CD4-positive, alpha-beta T cell (primary cell): ENCODE data around the gene CAVIN1. TPM values are rescaled to one million over a fixed set of nuclear protein-coding genes. Genes with fewer than 3 reads are reported as not detected.
"Not testable (repeated sequence)": the region's sequence is repeated elsewhere in the genome, so short reads cannot be mapped to it uniquely, and the experiment has no call there.

Source experiments
- ATAC-seq: fragments of 200-7000 bp; cut with Tn5 transposase; one replicate; pipeline ENCODE4 v1.10.0; 2022; ENCODE audit warnings: mild to moderate bottlenecking; ENCODE audit not compliant: poor library complexity
- CTCF ChIA-PET: fragments of 350-600 bp; sonication (Branson Sonifier 250); formaldehyde crosslinking; loops from one replicate; lab custom pipeline; 2021; ENCODE audit warnings: antibody characterized with exemption, inconsistent platforms; lab: Charles Lee
- POLR2A ChIA-PET: fragments of 350-600 bp; sonication (Branson Sonifier 250); formaldehyde crosslinking; loops from one replicate; lab custom pipeline; 2021; ENCODE audit warnings: antibody characterized with exemption, inconsistent platforms; lab: Charles Lee
- DNase-seq, 14 experiments: peaks; one replicate each; pipeline ENCODE4 v3.0.0-alpha.2; 2013 to 2020; ENCODE audit warnings: mixed read lengths in 2 of 14
- H3K27ac ChIP-seq, 2 donors: one replicate each; pipeline versions ENCODE4 v1.5.1 to v1.7.0; 2013; ENCODE audit warnings: low read length in 2 of 2, low read depth in 1 of 2, mild to moderate bottlenecking in 1 of 2
- H3K27me3 ChIP-seq, 2 experiments: 1 replicate in 1 of 2; 2 replicates in 1 of 2; pipeline versions ENCODE4 v1.6.1 to v1.7.0; 2013; ENCODE audit warnings: low read length in 2 of 2, control low read depth in 1 of 2, mild to moderate bottlenecking in 1 of 2, moderate library complexity in 1 of 2; ENCODE audit not compliant: insufficient read depth in 2 of 2, control insufficient read depth in 1 of 2
- H3K36me3 ChIP-seq: one replicate; pipeline ENCODE4 v1.6.1; 2013; ENCODE audit warnings: low read length, control low read depth; ENCODE audit not compliant: insufficient read depth
- H3K4me1 ChIP-seq: one replicate; pipeline ENCODE4 v1.6.1; 2013; ENCODE audit warnings: low read length, control low read depth; ENCODE audit not compliant: insufficient read depth
- H3K4me3 ChIP-seq: one replicate; pipeline ENCODE4 v1.5.1; 2013; ENCODE audit warnings: mild to moderate bottlenecking, low read length, moderate library complexity
- H3K9me3 ChIP-seq, 2 experiments: 1 replicate in 1 of 2; 2 replicates in 1 of 2; pipeline versions ENCODE4 v1.6.1 to v1.7.0; 2013; ENCODE audit warnings: low read length in 2 of 2, mild to moderate bottlenecking in 2 of 2, control low read depth in 1 of 2, moderate library complexity in 1 of 2; ENCODE audit not compliant: control insufficient read depth in 1 of 2, insufficient read depth in 1 of 2
- H3K27ac Mint-ChIP-seq: one replicate; pipeline ENCODE4 v1.8.0; 2020; ENCODE audit warnings: mixed read lengths
- H3K27me3 Mint-ChIP-seq: one replicate; pipeline ENCODE4 v1.8.0; 2021; ENCODE audit warnings: mixed read lengths
- H3K36me3 Mint-ChIP-seq: one replicate; pipeline ENCODE4 v1.8.0; 2021; ENCODE audit warnings: low read depth, mixed read lengths
- H3K4me1 Mint-ChIP-seq: one replicate; pipeline ENCODE4 v1.8.0; 2021; ENCODE audit warnings: low read depth, mixed read lengths
- H3K4me3 Mint-ChIP-seq: one replicate; pipeline ENCODE4 v1.8.0; 2020; ENCODE audit warnings: mild to moderate bottlenecking, mixed read lengths
- H3K9me3 Mint-ChIP-seq: one replicate; pipeline ENCODE4 v1.8.0; 2020; ENCODE audit warnings: mixed read lengths
- CTCF ChIP-seq: fragments of 200-600 bp; IDR thresholded peaks from one replicate; pipeline ENCODE4 v1.8.0; 2022; ENCODE audit warnings: antibody characterized with exemption, mild to moderate bottlenecking
- intact Hi-C, 2 experiments: fragments of 100-400 bp; cut with DNase I in 1 of 2; cut with micrococcal nuclease in 1 of 2; formaldehyde crosslinking; loops; one replicate each; pipeline versions ENCODE4 v1.15.1 to v1.9.0; 2023 to 2025; cut with DNase I, micrococcal nuclease
- total RNA-seq, 174 experiments: library from RNA in 2 of 174; stranded (reverse) in 2 of 174; gene quantifications; one replicate each; pipeline ENCODE4 v1.2.3 and lab custom pipeline; 2021 to 2026

CAVIN1 gene
- total RNA-seq, 2 experiments from 2014 or later, result 0.14 to 0.16 TPM

- ATAC-seq (no peak), DNase-seq (no peak)
- Mint-ChIP-seq H3K27me3 (no peaks in the 10 kb centered on the region), H3K27ac (peak overlapping the region; percentile 75), H3K4me3 (no peak overlapping the region), H3K9me3 (no peaks in the 10 kb centered on the region), H3K4me1 (peaks cover 82% of the 10 kb centered on the region), H3K36me3 (peaks cover 56% of the 10 kb centered on the region)
- H3K4me3 ChIP-seq, result no peak overlapping the region
- ChIA-PET CTCF (interaction anchor here (0.9 to 1.2 kb wide), 2 partner anchors 25 to 28 kb away, joined by 3 to 4 read pairs; no protein-coding TSS in a partner anchor), POLR2A (interaction anchor here (1.0 to 1.9 kb wide), 3 partner anchors 17 to 113 kb away, joined by 3 to 7 read pairs (median 5); partner anchors contain the start of gene STAT3)
- H3K36me3 ChIP-seq, result peaks cover 17% of the 10 kb centered on the region
- H3K4me1 ChIP-seq, result peaks cover 53% of the 10 kb centered on the region
- intact Hi-C loops, result no loop called here
- H3K9me3 ChIP-seq, result no peaks in the 10 kb centered on the region
- no peaks in the 10 kb centered on the region for H3K27me3 ChIP-seq
- TF ChIP-seq CTCF, result no peak
- no peak overlapping the region for H3K27ac ChIP-seq
Measured at GRCh38 chr17:42362245-42362961, 60.7 kb downstream of the CAVIN1 start.

GRCh38 chr17:42361781-42362186 is 61.3 kb downstream of the CAVIN1 start:
- intact Hi-C loops, result no loop called here
- peak overlapping the region in 1 of 2 donors; percentile 11 for H3K27ac ChIP-seq
- peak in 11 of 14 experiments; percentile 5 to 59 (median 23) for DNase-seq

GRCh38 chr17:42360388-42360787 is 62.7 kb downstream of the CAVIN1 start:
- intact Hi-C loops, POLR2A ChIA-PET, ATAC-seq, H3K9me3 Mint-ChIP-seq, H3K27me3 ChIP-seq, H3K27me3 Mint-ChIP-seq, DNase-seq, H3K4me3 ChIP-seq, H3K27ac ChIP-seq, H3K9me3 ChIP-seq, H3K27ac Mint-ChIP-seq, H3K4me3 Mint-ChIP-seq: not testable (repeated sequence)
- H3K4me1 Mint-ChIP-seq, result peaks cover 76% of the 10 kb centered on the region
- CTCF ChIA-PET, result interaction anchor here (0.6 to 1.5 kb wide), 2 partner anchors 25 to 48 kb away, joined by 3 read pairs; no protein-coding TSS in a partner anchor
- Histone ChIP-seq H3K4me1 (peaks cover 37% of the 10 kb centered on the region), H3K36me3 (peaks cover 15% of the 10 kb centered on the region)
- peaks cover 59% of the 10 kb centered on the region for H3K36me3 Mint-ChIP-seq

More at GRCh38 chr17:42361781-42362186, 61.3 kb downstream of the CAVIN1 start:
- no peaks in the 10 kb centered on the region for H3K27me3 ChIP-seq
- ChIA-PET POLR2A (interaction anchor here (0.7 to 1.9 kb wide), 4 partner anchors 17 to 1793 kb away, joined by 3 to 7 read pairs (median 4); partner anchors contain the start of gene STAT3), CTCF (interaction anchor here (0.9 kb wide), 1 partner anchor 24 kb away, joined by 4 read pairs; no protein-coding TSS in a partner anchor)
- H3K27me3 Mint-ChIP-seq, result no peaks in the 10 kb centered on the region
- H3K9me3 Mint-ChIP-seq, result no peaks in the 10 kb centered on the region
- ATAC-seq, result peak; percentile 85
- H3K4me3 Mint-ChIP-seq, result no peak overlapping the region
- no peaks in the 10 kb centered on the region for H3K9me3 ChIP-seq
- TF ChIP-seq CTCF, result no peak
- peaks cover 47% of the 10 kb centered on the region for H3K4me1 ChIP-seq
- peaks cover 17% of the 10 kb centered on the region for H3K36me3 ChIP-seq
- no peak overlapping the region for H3K4me3 ChIP-seq
- peaks cover 60% of the 10 kb centered on the region for H3K36me3 Mint-ChIP-seq
- H3K27ac Mint-ChIP-seq, result peak overlapping the region; percentile 75
- H3K4me1 Mint-ChIP-seq, result peaks cover 81% of the 10 kb centered on the region
